SK-N-SH treated with all-trans-retinoic acid at 6 μM for 48 hours (cell line): ENCODE measurements around the gene SYNDIG1.

Experiments used
- ARNTL ChIP-seq: fragments of 450-650 bp; formaldehyde crosslinking; IDR thresholded peaks from 2 replicates; pipeline ENCODE4 v1.5.0; 2020; ENCODE audit warnings: low read depth, mild to moderate bottlenecking, moderate library complexity, borderline replicate concordance
- CSRNP3 ChIP-seq: fragments of 250-450 bp; sonication (Bioruptor Pico); IDR thresholded peaks from 2 replicates; pipeline ENCODE4 v1.5.1; 2021; ENCODE audit warnings: mild to moderate bottlenecking, moderate library complexity
- ESRRG ChIP-seq: fragments of 250-450 bp; sonication (Bioruptor Pico); IDR thresholded peaks from 2 replicates; pipeline ENCODE4 v1.6.1; 2021; ENCODE audit warnings: mild to moderate bottlenecking
- OSR1 ChIP-seq: fragments of 250-450 bp; sonication (Bioruptor Pico); IDR thresholded peaks from 2 replicates; pipeline ENCODE4 v1.8.0; 2022; ENCODE audit warnings: moderate library complexity, mild to moderate bottlenecking, inconsistent platforms
- PATZ1 ChIP-seq: fragments of 250-450 bp; sonication (Bioruptor Pico); IDR thresholded peaks from 2 replicates; pipeline ENCODE4 v1.8.0; 2020; ENCODE audit warnings: mild to moderate bottlenecking, moderate library complexity, borderline replicate concordance
- PPARA ChIP-seq: fragments of 250-450 bp; sonication (Bioruptor Pico); IDR thresholded peaks from 2 replicates; pipeline ENCODE4 v1.5.0; 2020; ENCODE audit warnings: mild to moderate bottlenecking, borderline replicate concordance
- TSHZ2 ChIP-seq: fragments of 250-450 bp; sonication (Bioruptor Pico); IDR thresholded peaks from 2 replicates; pipeline ENCODE4 v1.5.0; 2020; ENCODE audit warnings: mild to moderate bottlenecking, moderate library complexity
- ZFP3 ChIP-seq: fragments of 250-450 bp; sonication (Bioruptor Pico); IDR thresholded peaks from 2 replicates; pipeline ENCODE4 v1.5.0; 2020; ENCODE audit warnings: mild to moderate bottlenecking, moderate library complexity
- ZNF565 ChIP-seq: fragments of 450-650 bp; formaldehyde crosslinking; conservative IDR thresholded peaks from 2 replicates; pipeline ENCODE4 v1.5.0; 2020; ENCODE audit warnings: low read depth, mild to moderate bottlenecking, moderate library complexity

GRCh38 chr20:24661255-24661654 lies 191.8 kb downstream of the SYNDIG1 start:
- TF ChIP-seq TSHZ2 (CRISPR knock-in tag): no peak
- TF ChIP-seq ESRRG (CRISPR knock-in tag): no peak
- no peak for TF ChIP-seq ARNTL (CRISPR knock-in tag)
- TF ChIP-seq OSR1 (CRISPR knock-in tag): no peak
- TF ChIP-seq CSRNP3 (CRISPR knock-in tag): no peak
- TF ChIP-seq PATZ1 (CRISPR knock-in tag): no peak
- no peak for TF ChIP-seq ZFP3 (CRISPR knock-in tag)
- no peak for TF ChIP-seq PPARA (CRISPR knock-in tag)
- TF ChIP-seq ZNF565: no peak
